ENCODE measurements around the gene SIRT3. TPM values are rescaled to one million over a fixed set of nuclear protein-coding genes. Genes with fewer than 3 reads are reported as not detected.
A peak's percentile ranks its signal among the peaks of the same experiment; 100 is the strongest.
"Not testable (repeated sequence)": the region's sequence is repeated elsewhere in the genome, so short reads cannot be mapped to it uniquely, and the experiment has no call there.

The SIRT3 gene
- total and polyA plus RNA-seq, 5 donors, result 18.5 to 32.5 (median 26.4) TPM

DNA sequence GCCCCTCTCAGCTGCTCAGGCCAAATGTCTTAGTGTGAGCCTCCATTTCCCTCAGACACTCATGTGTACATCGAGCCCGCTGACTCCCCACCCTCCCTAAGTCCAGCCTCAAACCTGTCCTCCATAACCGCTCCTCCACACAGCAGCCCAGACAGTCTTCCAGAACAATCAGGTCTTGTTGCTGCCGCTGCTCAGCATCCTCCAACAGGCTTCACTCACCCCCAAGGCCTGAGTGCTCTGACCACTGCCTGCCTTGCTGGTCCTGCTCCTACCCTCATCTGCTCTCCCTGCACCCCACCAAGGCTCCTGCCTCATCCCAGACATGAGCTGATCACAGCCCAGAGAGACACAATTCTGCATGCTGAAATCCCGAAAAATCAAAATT, 17.7 kb upstream of the SIRT3 start:
- H3K9me3 ChIP-seq (ENCODE audit: control insufficient read depth, low read length), result no peaks in the 10 kb centered on the region
- no peaks in the 10 kb centered on the region for H3K4me1 ChIP-seq (ENCODE audit: control insufficient read depth, insufficient read depth, low read length)
- no peaks in the 10 kb centered on the region for H3K27me3 ChIP-seq (ENCODE audit: control insufficient read depth, insufficient read depth)
- intact Hi-C loops (cut with DNase I), result no loop called here
- no peak overlapping the region for H3K27ac ChIP-seq (ENCODE audit: low read length)
- H3K4me3 ChIP-seq (ENCODE audit: low read length), result no peak overlapping the region
- ATAC-seq, result no peak
- 90% methylated on average over 5 of the region's 5 CpGs for WGBS
- DNase-seq, result no peak

DNA sequence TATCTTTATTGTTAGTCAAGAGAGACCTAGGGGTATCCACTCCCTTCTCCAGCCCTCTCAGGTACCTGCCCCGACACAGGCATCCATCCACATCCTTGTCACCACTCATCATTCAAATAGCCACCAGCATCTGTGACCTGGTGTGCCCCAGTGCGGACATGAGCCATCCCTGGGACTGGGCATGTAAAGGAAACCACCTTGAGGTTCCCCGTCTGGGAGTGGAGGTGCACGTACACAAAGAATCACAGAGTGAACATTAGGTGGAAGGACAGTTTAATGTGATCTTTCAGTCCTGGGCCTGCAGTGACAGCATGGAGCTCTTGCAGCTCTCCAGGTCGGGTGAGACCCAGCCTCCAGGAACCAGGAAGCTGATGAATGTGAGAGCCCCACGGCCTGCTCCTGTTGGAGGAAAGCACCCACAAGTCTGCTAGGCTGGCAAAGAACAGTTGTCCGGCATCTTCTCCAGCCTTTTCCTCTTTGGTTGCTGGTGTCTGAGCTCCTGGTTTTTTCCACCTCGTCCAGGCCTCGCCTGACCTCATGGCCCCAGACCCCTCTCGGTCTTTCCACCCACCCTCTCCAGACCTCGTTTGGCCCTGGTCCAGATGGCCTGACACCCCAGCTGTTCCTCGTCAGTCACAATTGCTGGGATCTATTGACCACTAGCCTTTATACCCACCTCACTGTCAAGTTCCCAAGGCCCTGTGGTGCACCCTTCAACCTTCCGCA, 17.2 kb upstream of the SIRT3 start:
- 70% methylated on average over 13 of the region's 13 CpGs for WGBS
- no peaks in the 10 kb centered on the region for H3K9me3 ChIP-seq (ENCODE audit: control insufficient read depth, low read length)
- intact Hi-C loops (cut with DNase I), result no loop called here
- H3K27ac ChIP-seq (ENCODE audit: low read length), result no peak overlapping the region
- H3K4me1 ChIP-seq (ENCODE audit: control insufficient read depth, insufficient read depth, low read length), result no peaks in the 10 kb centered on the region
- no peak overlapping the region for H3K4me3 ChIP-seq (ENCODE audit: low read length)
- no peak for ATAC-seq
- DNase-seq, result no peak
- no peaks in the 10 kb centered on the region for H3K27me3 ChIP-seq (ENCODE audit: control insufficient read depth, insufficient read depth)

DNA sequence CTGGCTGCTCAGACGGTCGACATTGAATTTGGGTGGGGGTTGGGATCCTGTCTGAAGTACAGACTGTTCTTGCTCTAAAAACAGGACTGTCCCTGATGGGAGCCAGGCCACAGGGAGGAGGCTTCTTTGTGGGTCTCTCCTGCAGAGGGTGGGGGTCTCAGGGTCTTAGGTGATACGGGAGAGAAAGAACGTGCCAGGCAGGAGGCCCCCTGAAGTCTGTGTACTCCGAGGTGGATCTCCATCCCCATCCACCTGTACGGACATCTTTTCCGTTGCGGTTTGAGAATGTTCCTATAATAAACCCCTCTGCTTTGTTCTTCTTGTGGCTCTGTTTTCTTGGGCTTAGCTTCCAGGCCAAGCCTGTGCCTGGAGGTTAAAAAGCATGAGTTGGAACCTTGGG, 16.5 kb upstream of the SIRT3 start:
- WGBS, result 88% methylated on average over 8 of the region's 8 CpGs
- no peaks in the 10 kb centered on the region for H3K27me3 ChIP-seq (ENCODE audit: control insufficient read depth, insufficient read depth)
- H3K9me3 ChIP-seq (ENCODE audit: control insufficient read depth, low read length), result no peaks in the 10 kb centered on the region
- DNase-seq (no peak), ATAC-seq (no peak)
- intact Hi-C loops (cut with DNase I), result no loop called here
- no peak overlapping the region for H3K27ac ChIP-seq (ENCODE audit: low read length)
- H3K4me3 ChIP-seq (ENCODE audit: low read length), result no peak overlapping the region
- no peaks in the 10 kb centered on the region for H3K4me1 ChIP-seq (ENCODE audit: control insufficient read depth, insufficient read depth, low read length)

- no peaks in the 10 kb centered on the region for H3K27me3 ChIP-seq (ENCODE audit: control insufficient read depth, insufficient read depth)
- 79% methylated on average over 10 of the region's 10 CpGs for WGBS
- intact Hi-C loops (cut with DNase I), result no loop called here
- ATAC-seq (no peak), DNase-seq (no peak)
- no peak overlapping the region for H3K27ac ChIP-seq (ENCODE audit: low read length)
- H3K4me3 ChIP-seq (ENCODE audit: low read length), result no peak overlapping the region
- no peaks in the 10 kb centered on the region for H3K4me1 ChIP-seq (ENCODE audit: control insufficient read depth, insufficient read depth, low read length)
- no peaks in the 10 kb centered on the region for H3K9me3 ChIP-seq (ENCODE audit: control insufficient read depth, low read length)
Observed at GRCh38 chr11:251550-251949, 15.4 kb upstream of the SIRT3 start.

- DNase-seq (peak; percentile 46 to 79 (median 76)), ATAC-seq (peak; percentile 58 to 78)
- intact Hi-C loops (cut with DNase I), result no loop called here
- Histone ChIP-seq H3K4me1 (ENCODE audit: control insufficient read depth, insufficient read depth, low read length) (no peaks in the 10 kb centered on the region), H3K27ac (ENCODE audit: low read length) (no peak overlapping the region), H3K9me3 (ENCODE audit: control insufficient read depth, low read length) (no peaks in the 10 kb centered on the region), H3K27me3 (ENCODE audit: control insufficient read depth, insufficient read depth) (no peaks in the 10 kb centered on the region), H3K4me3 (ENCODE audit: low read length) (no peak overlapping the region)
- 76% methylated on average over 10 of the region's 10 CpGs for WGBS
Observed at GRCh38 chr11:250740-251299, 14.7 kb upstream of the SIRT3 start.

DNA sequence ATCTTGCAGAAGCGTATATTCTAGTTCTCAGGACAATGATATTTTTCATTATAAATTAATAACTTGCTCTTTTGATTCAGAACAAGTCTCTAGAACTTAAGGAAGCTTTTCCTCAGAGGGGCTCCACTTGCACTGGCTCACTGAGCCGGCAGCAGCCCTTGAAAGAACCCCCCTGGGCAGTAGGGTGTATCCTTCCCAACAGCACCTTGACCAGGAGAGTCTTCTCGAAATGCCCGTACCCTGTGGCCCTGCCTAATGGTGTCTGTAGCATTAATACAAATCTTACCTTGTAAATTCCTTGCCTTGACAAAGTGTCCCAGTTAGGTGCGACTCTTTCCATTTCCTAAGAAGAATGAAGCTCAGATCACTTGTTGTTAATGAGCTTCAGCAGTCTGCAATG, 14.1 kb upstream of the SIRT3 start:
- intact Hi-C loops (cut with DNase I), result no loop called here
- ATAC-seq, result no peak
- H3K4me1 ChIP-seq (ENCODE audit: control insufficient read depth, insufficient read depth, low read length), result no peaks in the 10 kb centered on the region
- H3K4me3 ChIP-seq (ENCODE audit: low read length), result no peak overlapping the region
- WGBS, result 88% methylated on average over 5 of the region's 5 CpGs
- H3K9me3 ChIP-seq (ENCODE audit: control insufficient read depth, low read length), result no peaks in the 10 kb centered on the region
- no peak for DNase-seq
- H3K27ac ChIP-seq (ENCODE audit: low read length), result no peak overlapping the region
- H3K27me3 ChIP-seq (ENCODE audit: control insufficient read depth, insufficient read depth), result no peaks in the 10 kb centered on the region

GRCh38 chr11:249062-249461, 12.9 kb upstream of the SIRT3 start:
- DNase-seq (no peak), ATAC-seq (no peak)
- Histone ChIP-seq H3K27ac (ENCODE audit: low read length) (no peak overlapping the region), H3K27me3 (ENCODE audit: control insufficient read depth, insufficient read depth) (no peaks in the 10 kb centered on the region), H3K9me3 (ENCODE audit: control insufficient read depth, low read length) (no peaks in the 10 kb centered on the region), H3K4me1 (ENCODE audit: control insufficient read depth, insufficient read depth, low read length) (no peaks in the 10 kb centered on the region), H3K4me3 (ENCODE audit: low read length) (no peak overlapping the region)
- intact Hi-C loops (cut with DNase I), result no loop called here
- WGBS, result 76% methylated on average over 8 of the region's 8 CpGs

- 96% methylated on average over 2 of the region's 2 CpGs for WGBS
- ATAC-seq, result no peak
- Histone ChIP-seq H3K4me3 (ENCODE audit: low read length) (no peak overlapping the region), H3K9me3 (ENCODE audit: control insufficient read depth, low read length) (no peaks in the 10 kb centered on the region), H3K27me3 (ENCODE audit: control insufficient read depth, insufficient read depth) (no peaks in the 10 kb centered on the region), H3K27ac (ENCODE audit: low read length) (no peak overlapping the region), H3K4me1 (ENCODE audit: control insufficient read depth, insufficient read depth, low read length) (no peaks in the 10 kb centered on the region)
- DNase-seq, result no peak
- intact Hi-C loops (cut with DNase I), result loop anchor here in 1 of 4 donors (5.0 kb wide), 1 partner anchor 37 kb away; the partner anchor contains the start of genes BET1L and RIC8A
Observed at GRCh38 chr11:244376-244775, 8.2 kb upstream of the SIRT3 start.

- no peak for DNase-seq
- Histone ChIP-seq H3K4me3 (ENCODE audit: low read length) (no peak overlapping the region), H3K27ac (ENCODE audit: low read length) (peak overlapping the region; percentile 95), H3K27me3 (ENCODE audit: control insufficient read depth, insufficient read depth) (no peaks in the 10 kb centered on the region), H3K9me3 (ENCODE audit: control insufficient read depth, low read length) (no peaks in the 10 kb centered on the region), H3K4me1 (ENCODE audit: control insufficient read depth, insufficient read depth, low read length) (no peaks in the 10 kb centered on the region)
- intact Hi-C loops (cut with DNase I), result loop anchor here in 1 of 4 donors (5.0 kb wide), 1 partner anchor 34 kb away; the partner anchor contains the start of genes BET1L and RIC8A
- WGBS, result 81% methylated on average over 5 of the region's 5 CpGs
- ATAC-seq, result peak in 1 of 2 donors; percentile 42
Observed at GRCh38 chr11:241634-242033, 5.5 kb upstream of the SIRT3 start.

- ATAC-seq, result no peak
- no peak overlapping the region for H3K27ac ChIP-seq (ENCODE audit: low read length)
- H3K27me3 ChIP-seq (ENCODE audit: control insufficient read depth, insufficient read depth), result no peaks in the 10 kb centered on the region
- no peaks in the 10 kb centered on the region for H3K9me3 ChIP-seq (ENCODE audit: control insufficient read depth, low read length)
- WGBS, result 75% methylated on average over 1 of the region's 1 CpG
- DNase-seq, result no peak
- intact Hi-C loops (cut with DNase I), result loop anchor here in 1 of 4 donors (5.0 kb wide), 1 partner anchor 33 kb away; the partner anchor contains the start of genes BET1L and RIC8A
- H3K4me1 ChIP-seq (ENCODE audit: control insufficient read depth, insufficient read depth, low read length), result no peaks in the 10 kb centered on the region
- no peak overlapping the region for H3K4me3 ChIP-seq (ENCODE audit: low read length)
Observed at GRCh38 chr11:240315-240714, 4.2 kb upstream of the SIRT3 start.

DNA sequence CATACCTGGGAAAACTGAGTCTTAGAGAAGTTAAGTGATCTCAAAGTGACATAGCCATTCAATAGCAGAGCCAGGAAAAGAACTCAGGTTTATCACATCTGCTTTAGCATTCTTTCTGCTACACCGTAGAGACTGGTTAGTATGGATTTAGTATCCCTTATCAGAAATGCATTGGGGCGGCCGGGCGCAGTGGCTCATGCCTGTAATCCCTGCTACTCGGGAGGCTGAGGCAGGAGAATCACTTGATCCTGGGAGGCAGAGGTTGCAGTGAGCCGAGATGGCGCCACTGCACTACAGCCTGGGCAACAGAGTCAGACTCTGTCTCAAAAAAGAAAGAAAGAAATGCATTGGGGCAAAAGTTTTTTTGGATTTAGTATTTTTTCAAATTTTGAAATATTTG, 2.2 kb upstream of the SIRT3 start:
- DNase-seq; ATAC-seq; H3K27ac ChIP-seq (ENCODE audit: low read length); H3K4me3 ChIP-seq (ENCODE audit: low read length); intact Hi-C loops (cut with DNase I); H3K9me3 ChIP-seq (ENCODE audit: control insufficient read depth, low read length); H3K4me1 ChIP-seq (ENCODE audit: control insufficient read depth, insufficient read depth, low read length); H3K27me3 ChIP-seq (ENCODE audit: control insufficient read depth, insufficient read depth): not testable (repeated sequence)
- 85% methylated on average over 7 of the region's 7 CpGs for WGBS

All from right cardiac atrium (tissue), 5 donors.